HG03439 (cell line): ENCODE data around the gene HDAC9.

Experiments used
- ATAC-seq: cut with Tn5 transposase; IDR thresholded peaks from one replicate; pipeline ENCODE4 v1.9.1; 2021; ENCODE audit warnings: mild to moderate bottlenecking, moderate library complexity; ENCODE audit not compliant: unreplicated experiment

HDAC9 gene

GRCh38 chr7:18771834-18772566, 276.5 kb downstream of the HDAC9 start:
- no peak for ATAC-seq

- ATAC-seq = no peak
These were observed 277.0 kb downstream of the HDAC9 start for GRCh38 chr7:18772567-18772965.

- no peak for ATAC-seq
These were observed 281.8 kb downstream of the HDAC9 start for GRCh38 chr7:18777314-18777713.

- ATAC-seq = no peak
These were observed 283.0 kb downstream of the HDAC9 start for GRCh38 chr7:18778594-18778993.

GRCh38 chr7:18780266-18780665, 284.7 kb downstream of the HDAC9 start:
- no peak for ATAC-seq

GRCh38 chr7:18780938-18781337, 285.4 kb downstream of the HDAC9 start:
- no peak for ATAC-seq

- ATAC-seq = no peak
These were observed 290.7 kb downstream of the HDAC9 start for GRCh38 chr7:18786196-18786727.

- ATAC-seq = no peak
These were observed 291.2 kb downstream of the HDAC9 start for GRCh38 chr7:18786796-18787195.

GRCh38 chr7:18788026-18788425, 292.5 kb downstream of the HDAC9 start:
- ATAC-seq = no peak

GRCh38 chr7:18792871-18793595, 297.5 kb downstream of the HDAC9 start:
- no peak for ATAC-seq

GRCh38 chr7:18796216-18796615, 300.7 kb downstream of the HDAC9 start:
- ATAC-seq = no peak

GRCh38 chr7:18798088-18798906, 302.7 kb downstream of the HDAC9 start:
- ATAC-seq = no peak

- ATAC-seq = no peak
These were observed 304.4 kb downstream of the HDAC9 start for GRCh38 chr7:18799899-18800298.

GRCh38 chr7:18803923-18804322, 308.4 kb downstream of the HDAC9 start:
- ATAC-seq = no peak

- no peak for ATAC-seq
These were observed 310.6 kb downstream of the HDAC9 start for GRCh38 chr7:18806177-18806576.

- ATAC-seq = no peak
These were observed 312.5 kb downstream of the HDAC9 start for GRCh38 chr7:18808026-18808425.

- ATAC-seq = no peak
These were observed 319.9 kb downstream of the HDAC9 start for GRCh38 chr7:18815261-18815960.

- no peak for ATAC-seq
These were observed 325.4 kb downstream of the HDAC9 start for GRCh38 chr7:18820981-18821380.

GRCh38 chr7:18821554-18821953, 326.0 kb downstream of the HDAC9 start:
- no peak for ATAC-seq

GRCh38 chr7:18824157-18824556, 328.6 kb downstream of the HDAC9 start:
- no peak for ATAC-seq
